Measurements from ENCODE around the gene GID4. TPM values are rescaled to one million over a fixed set of nuclear protein-coding genes. Genes with fewer than 3 reads are reported as not detected.

The GID4 gene
- total RNA-seq, 1 experiment from 2014 or later = 9.8 TPM

- no peak for DNase-seq (ENCODE audit: unreplicated experiment)
- intact Hi-C loops (cut with micrococcal nuclease) = no loop called here
- POLR2A ChIA-PET = no interaction called here
- Mint-ChIP-seq H3K27ac (ENCODE audit: low read depth, unreplicated experiment) (no peak overlapping the region), H3K4me1 (ENCODE audit: insufficient read depth, unreplicated experiment) (no peaks in the 10 kb centered on the region), H3K27me3 (ENCODE audit: insufficient read depth, unreplicated experiment) (no peaks in the 10 kb centered on the region), H3K4me3 (ENCODE audit: unreplicated experiment) (no peak overlapping the region), H3K9me3 (ENCODE audit: unreplicated experiment) (no peaks in the 10 kb centered on the region), H3K36me3 (ENCODE audit: insufficient read depth, unreplicated experiment) (peaks cover 5% of the 10 kb centered on the region)
- TF ChIP-seq, protein P1, sequence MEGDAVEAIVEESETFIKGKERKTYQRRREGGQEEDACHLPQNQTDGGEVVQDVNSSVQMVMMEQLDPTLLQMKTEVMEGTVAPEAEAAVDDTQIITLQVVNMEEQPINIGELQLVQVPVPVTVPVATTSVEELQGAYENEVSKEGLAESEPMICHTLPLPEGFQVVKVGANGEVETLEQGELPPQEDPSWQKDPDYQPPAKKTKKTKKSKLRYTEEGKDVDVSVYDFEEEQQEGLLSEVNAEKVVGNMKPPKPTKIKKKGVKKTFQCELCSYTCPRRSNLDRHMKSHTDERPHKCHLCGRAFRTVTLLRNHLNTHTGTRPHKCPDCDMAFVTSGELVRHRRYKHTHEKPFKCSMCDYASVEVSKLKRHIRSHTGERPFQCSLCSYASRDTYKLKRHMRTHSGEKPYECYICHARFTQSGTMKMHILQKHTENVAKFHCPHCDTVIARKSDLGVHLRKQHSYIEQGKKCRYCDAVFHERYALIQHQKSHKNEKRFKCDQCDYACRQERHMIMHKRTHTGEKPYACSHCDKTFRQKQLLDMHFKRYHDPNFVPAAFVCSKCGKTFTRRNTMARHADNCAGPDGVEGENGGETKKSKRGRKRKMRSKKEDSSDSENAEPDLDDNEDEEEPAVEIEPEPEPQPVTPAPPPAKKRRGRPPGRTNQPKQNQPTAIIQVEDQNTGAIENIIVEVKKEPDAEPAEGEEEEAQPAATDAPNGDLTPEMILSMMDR (IDR thresholded peaks at IDR 0.05; ENCODE audit: unreplicated experiment) = no peak
- CTCF ChIA-PET = no interaction called here
- BruUV-seq (replicated peaks) = no TSS peak
Measured at GRCh38 chr17:18009609-18010420, 29.4 kb upstream of the GID4 start.

DNA sequence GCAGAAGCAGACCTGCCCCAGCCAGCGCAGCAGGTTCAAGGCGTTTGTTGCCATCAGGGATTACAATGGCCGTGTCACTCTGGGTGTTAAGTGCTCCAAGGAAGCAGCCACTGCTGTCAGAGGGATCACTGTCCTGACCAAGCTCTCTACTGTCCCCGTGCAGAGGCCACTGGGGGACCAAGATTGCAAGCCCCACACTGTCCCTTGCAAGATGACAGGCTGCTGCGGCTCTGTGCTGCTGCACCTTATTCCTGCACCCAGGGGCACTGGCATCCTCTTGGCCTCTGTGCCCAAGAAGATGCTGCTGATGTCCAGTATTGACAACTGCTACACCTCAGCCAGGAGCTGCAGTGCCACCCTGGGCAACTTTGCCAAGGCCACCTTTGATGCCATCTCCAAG lies 27.9 kb upstream of the GID4 start:
- Mint-ChIP-seq H3K27me3 (ENCODE audit: insufficient read depth, unreplicated experiment) (no peaks in the 10 kb centered on the region), H3K4me1 (ENCODE audit: insufficient read depth, unreplicated experiment) (no peaks in the 10 kb centered on the region), H3K36me3 (ENCODE audit: insufficient read depth, unreplicated experiment) (peaks cover 10% of the 10 kb centered on the region), H3K9me3 (ENCODE audit: unreplicated experiment) (no peaks in the 10 kb centered on the region), H3K27ac (ENCODE audit: low read depth, unreplicated experiment) (no peak overlapping the region), H3K4me3 (ENCODE audit: unreplicated experiment) (no peak overlapping the region)
- no peak for DNase-seq (ENCODE audit: unreplicated experiment)
- BruUV-seq (replicated peaks) = no TSS peak
- TF ChIP-seq, protein P1 (IDR thresholded peaks at IDR 0.05; ENCODE audit: unreplicated experiment) = no peak
- ChIA-PET POLR2A (no interaction called here), CTCF (no interaction called here)
- intact Hi-C loops (cut with micrococcal nuclease) = no loop called here

DNA sequence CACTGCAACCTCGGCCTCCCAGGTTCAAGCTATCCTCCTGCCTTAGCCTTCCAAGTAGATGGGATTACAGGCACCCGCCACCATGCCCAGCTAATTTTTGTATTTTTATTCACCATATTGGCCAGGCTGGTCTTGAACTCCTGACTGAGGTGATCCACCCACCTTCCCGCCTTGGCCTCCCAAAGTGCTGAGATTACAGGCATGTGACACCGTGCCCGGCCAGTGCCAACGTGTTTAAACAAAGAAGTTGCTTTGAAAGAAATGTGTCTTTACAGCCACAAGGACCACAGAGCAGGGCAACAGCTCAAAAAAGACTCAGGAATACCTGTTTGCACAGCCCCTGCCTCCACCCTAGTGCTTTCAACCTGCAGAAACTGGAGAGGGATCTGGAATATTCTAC lies 25.2 kb upstream of the GID4 start:
- Mint-ChIP-seq H3K27me3 (ENCODE audit: insufficient read depth, unreplicated experiment) (no peaks in the 10 kb centered on the region), H3K27ac (ENCODE audit: low read depth, unreplicated experiment) (no peak overlapping the region), H3K4me1 (ENCODE audit: insufficient read depth, unreplicated experiment) (no peaks in the 10 kb centered on the region), H3K36me3 (ENCODE audit: insufficient read depth, unreplicated experiment) (peaks cover 11% of the 10 kb centered on the region), H3K4me3 (ENCODE audit: unreplicated experiment) (no peak overlapping the region), H3K9me3 (ENCODE audit: unreplicated experiment) (no peaks in the 10 kb centered on the region)
- intact Hi-C loops (cut with micrococcal nuclease) = no loop called here
- ChIA-PET POLR2A (interaction anchor here (0.6 to 0.7 kb wide), 2 partner anchors 79 to 95 kb away, joined by 3 read pairs; no protein-coding TSS in a partner anchor), CTCF (no interaction called here)
- BruUV-seq (replicated peaks) = no TSS peak
- no peak for DNase-seq (ENCODE audit: unreplicated experiment)
- TF ChIP-seq, protein P1 (IDR thresholded peaks at IDR 0.05; ENCODE audit: unreplicated experiment) = no peak

GRCh38 chr17:18015593-18015992 lies 23.6 kb upstream of the GID4 start:
- DNase-seq (ENCODE audit: unreplicated experiment) = no peak
- no peak overlapping the region for H3K27ac Mint-ChIP-seq (ENCODE audit: low read depth, unreplicated experiment)
- no TSS peak for BruUV-seq (replicated peaks)
- intact Hi-C loops (cut with micrococcal nuclease) = no loop called here
- H3K4me3 Mint-ChIP-seq (ENCODE audit: unreplicated experiment) = no peak overlapping the region
- CTCF ChIA-PET = interaction anchor here (0.9 to 1.2 kb wide), 2 partner anchors 18 to 43 kb away, joined by 3 to 6 read pairs; partner anchors contain the start of gene DRC3
- no peaks in the 10 kb centered on the region for H3K9me3 Mint-ChIP-seq (ENCODE audit: unreplicated experiment)
- H3K4me1 Mint-ChIP-seq (ENCODE audit: insufficient read depth, unreplicated experiment) = no peaks in the 10 kb centered on the region
- TF ChIP-seq, protein P1 (IDR thresholded peaks at IDR 0.05; ENCODE audit: unreplicated experiment) = no peak
- POLR2A ChIA-PET = no interaction called here
- H3K27me3 Mint-ChIP-seq (ENCODE audit: insufficient read depth, unreplicated experiment) = no peaks in the 10 kb centered on the region
- H3K36me3 Mint-ChIP-seq (ENCODE audit: insufficient read depth, unreplicated experiment) = peaks cover 6% of the 10 kb centered on the region

Measured in MCF 10A (cell line).